H9 (cell line): ENCODE results near the gene GHR. TPM values are rescaled to one million over a fixed set of nuclear protein-coding genes. Genes with fewer than 3 reads are reported as not detected.
A peak's percentile ranks its signal among the peaks of the same experiment; 100 is the strongest.

Source experiments
- DNase-seq: peaks from one replicate; pipeline ENCODE4 v3.0.0-alpha.2; 2017
- H2AFZ ChIP-seq: one replicate; pipeline ENCODE4 v1.6.1; 2013; ENCODE audit warnings: mild to moderate bottlenecking, low read length, control low read depth, moderate library complexity
- H2AK5ac ChIP-seq: 2 replicates; pipeline ENCODE4 v1.6.1; 2013; ENCODE audit warnings: low read length, control low read depth, mixed read lengths; ENCODE audit not compliant: insufficient read length
- H2BK120ac ChIP-seq: one replicate; pipeline ENCODE4 v1.6.1; 2013; ENCODE audit warnings: low read depth, mild to moderate bottlenecking, low read length, control low read depth, inconsistent platforms; ENCODE audit not compliant: poor library complexity, severe bottlenecking
- H2BK12ac ChIP-seq: 2 replicates; pipeline ENCODE4 v1.6.1; 2013; ENCODE audit warnings: low read length, control low read depth, mixed read lengths, low read depth; ENCODE audit not compliant: insufficient read length
- H2BK15ac ChIP-seq: 2 replicates; pipeline ENCODE4 v1.6.1; 2013; ENCODE audit warnings: low read depth, low read length, control low read depth
- H2BK20ac ChIP-seq: one replicate; pipeline ENCODE4 v1.6.1; 2013; ENCODE audit warnings: low read depth, mild to moderate bottlenecking, low read length, control low read depth, inconsistent platforms; ENCODE audit not compliant: poor library complexity, severe bottlenecking
- H2BK5ac ChIP-seq: 2 replicates; pipeline ENCODE4 v1.6.1; 2013; ENCODE audit warnings: low read length, control low read depth, mixed read lengths; ENCODE audit not compliant: insufficient read length
- H3K14ac ChIP-seq: 2 replicates; pipeline ENCODE4 v1.6.1; 2013; ENCODE audit warnings: low read length, control low read depth; ENCODE audit not compliant: insufficient read depth
- H3K18ac ChIP-seq: 2 replicates; pipeline ENCODE4 v1.6.1; 2013; ENCODE audit warnings: low read depth, mild to moderate bottlenecking, mixed read lengths, low read length, control low read depth; ENCODE audit not compliant: insufficient read length
- H3K23ac ChIP-seq: 2 replicates; pipeline ENCODE4 v1.6.1; 2013; ENCODE audit warnings: low read length, control low read depth, mixed read lengths, low read depth; ENCODE audit not compliant: insufficient read length
- H3K23me2 ChIP-seq: 2 replicates; pipeline ENCODE4 v1.6.1; 2013; ENCODE audit warnings: low read depth, mild to moderate bottlenecking, mixed read lengths, low read length, control low read depth; ENCODE audit not compliant: insufficient read length, poor library complexity, severe bottlenecking
- H3K27ac ChIP-seq: 2 replicates; pipeline ENCODE4 v1.5.1; 2013; ENCODE audit warnings: low read length, control low read depth, mixed read lengths, low read depth; ENCODE audit not compliant: insufficient read length
- H3K27me3 ChIP-seq: 2 replicates; pipeline ENCODE4 v1.6.1; 2013; ENCODE audit warnings: low read length, control low read depth, inconsistent platforms; ENCODE audit not compliant: insufficient read depth
- H3K4ac ChIP-seq: 2 replicates; pipeline ENCODE4 v1.6.1; 2013; ENCODE audit warnings: low read depth, mild to moderate bottlenecking, control low read depth, inconsistent platforms, low read length, moderate library complexity
- H3K4me1 ChIP-seq: 2 replicates; pipeline ENCODE4 v1.6.1; 2013; ENCODE audit warnings: low read length, control low read depth, inconsistent platforms; ENCODE audit not compliant: insufficient read depth
- H3K4me2 ChIP-seq: 2 replicates; pipeline ENCODE4 v1.6.1; 2013; ENCODE audit warnings: low read length, control low read depth, mixed read lengths; ENCODE audit not compliant: insufficient read length, insufficient read depth
- H3K56ac ChIP-seq: 2 replicates; pipeline ENCODE4 v1.6.1; 2013; ENCODE audit warnings: low read depth, mild to moderate bottlenecking, mixed read lengths, low read length, control low read depth; ENCODE audit not compliant: insufficient read length
- H3K79me1 ChIP-seq: 2 replicates; pipeline ENCODE4 v1.6.1; 2013; ENCODE audit warnings: low read depth, mild to moderate bottlenecking, moderate library complexity, low read length, control low read depth, inconsistent platforms; ENCODE audit not compliant: insufficient read depth, poor library complexity, severe bottlenecking
- H3K79me2 ChIP-seq: 2 replicates; pipeline ENCODE4 v1.6.1; 2013; ENCODE audit warnings: low read length, control low read depth, inconsistent platforms; ENCODE audit not compliant: insufficient read depth
- H3K9ac ChIP-seq: 2 replicates; pipeline ENCODE4 v1.6.1; 2013; ENCODE audit warnings: low read length, control low read depth, mixed read lengths; ENCODE audit not compliant: insufficient read length; ENCODE audit errors: extremely low read depth
- H3K9me3 ChIP-seq: one replicate; pipeline ENCODE4 v1.6.1; 2013; ENCODE audit warnings: low read depth, low read length, inconsistent platforms; ENCODE audit not compliant: control insufficient read depth
- H3T11ph ChIP-seq: one replicate; pipeline ENCODE4 v1.6.1; 2013; ENCODE audit warnings: mild to moderate bottlenecking, low read length, control low read depth, inconsistent platforms
- H4K20me1 ChIP-seq: one replicate; pipeline ENCODE4 v1.6.1; 2013; ENCODE audit not compliant: control insufficient read depth, insufficient read length, insufficient read depth
- H4K5ac ChIP-seq: 2 replicates; pipeline ENCODE4 v1.6.1; 2013; ENCODE audit warnings: low read depth, mild to moderate bottlenecking, mixed read lengths, low read length, control low read depth; ENCODE audit not compliant: insufficient read length
- H4K8ac ChIP-seq: replicated peaks from 2 replicates; pipeline ENCODE4 v1.6.1; 2013; ENCODE audit warnings: low read length, control low read depth, mixed read lengths, low read depth; ENCODE audit not compliant: insufficient read length
- H4K91ac ChIP-seq: 2 replicates; pipeline ENCODE4 v1.6.1; 2013; ENCODE audit warnings: low read depth, mild to moderate bottlenecking, moderate library complexity, mixed read lengths, low read length, control low read depth; ENCODE audit not compliant: insufficient read length
- H3K27ac Mint-ChIP-seq, 3 experiments: 2 replicates in 2 of 3; 3 replicates in 1 of 3; pipeline ENCODE4 v1.8.0; 2020 to 2021; ENCODE audit warnings: mixed read lengths in 3 of 3, mild to moderate bottlenecking in 1 of 3, moderate library complexity in 1 of 3
- H3K27me3 Mint-ChIP-seq: 2 replicates; pipeline ENCODE4 v1.8.0; 2021; ENCODE audit warnings: low read depth, mild to moderate bottlenecking, moderate library complexity, mixed read lengths
- H3K36me3 Mint-ChIP-seq, 3 experiments: 2 replicates in 2 of 3; 3 replicates in 1 of 3; pipeline ENCODE4 v1.8.0; 2020 to 2021; ENCODE audit warnings: low read depth in 3 of 3, mixed read lengths in 3 of 3; ENCODE audit not compliant: insufficient read depth in 1 of 3
- H3K4me1 Mint-ChIP-seq, 2 experiments: 2 replicates each; pipeline ENCODE4 v1.8.0; 2020; ENCODE audit warnings: mixed read lengths in 2 of 2
- H3K4me3 Mint-ChIP-seq, 2 experiments: 2 replicates in 1 of 2; 3 replicates in 1 of 2; pipeline ENCODE4 v1.8.0; 2020 to 2021; ENCODE audit warnings: mild to moderate bottlenecking in 2 of 2, mixed read lengths in 2 of 2, moderate library complexity in 1 of 2
- H3K9me3 Mint-ChIP-seq, 2 experiments: 2 replicates in 1 of 2; 3 replicates in 1 of 2; pipeline ENCODE4 v1.8.0; 2020; ENCODE audit warnings: mild to moderate bottlenecking in 2 of 2, mixed read lengths in 2 of 2, moderate library complexity in 1 of 2
- WGBS: extraction: QIAGEN DNeasy Blood & Tissue Kit; methylation state at CpG from one replicate; pipeline ENCODE4 v1.1.7; 2013; ENCODE audit warnings: missing lambda C conversion rate, low lambda C conversion rate, mixed read lengths; ENCODE audit not compliant: insufficient read length; ENCODE audit errors: extremely low coverage; 5-methylcytosine and 5-hydroxymethylcytosine counted together
- total RNA-seq: library from RNA; stranded (reverse); gene quantifications from 2 replicates; pipeline ENCODE4 v1.2.1, GENCODE V29; 2021
- TF ChIP-seq, protein P1 (sequence below): fragments of 200-600 bp; sonication (generic); conservative IDR thresholded peaks from 3 replicates; pipeline ENCODE4 v1.8.0; 2021; ENCODE audit warnings: antibody characterized with exemption, mild to moderate bottlenecking

Gene GHR
- total RNA-seq, 1 experiment from 2014 or later: 0.20 TPM

DNA sequence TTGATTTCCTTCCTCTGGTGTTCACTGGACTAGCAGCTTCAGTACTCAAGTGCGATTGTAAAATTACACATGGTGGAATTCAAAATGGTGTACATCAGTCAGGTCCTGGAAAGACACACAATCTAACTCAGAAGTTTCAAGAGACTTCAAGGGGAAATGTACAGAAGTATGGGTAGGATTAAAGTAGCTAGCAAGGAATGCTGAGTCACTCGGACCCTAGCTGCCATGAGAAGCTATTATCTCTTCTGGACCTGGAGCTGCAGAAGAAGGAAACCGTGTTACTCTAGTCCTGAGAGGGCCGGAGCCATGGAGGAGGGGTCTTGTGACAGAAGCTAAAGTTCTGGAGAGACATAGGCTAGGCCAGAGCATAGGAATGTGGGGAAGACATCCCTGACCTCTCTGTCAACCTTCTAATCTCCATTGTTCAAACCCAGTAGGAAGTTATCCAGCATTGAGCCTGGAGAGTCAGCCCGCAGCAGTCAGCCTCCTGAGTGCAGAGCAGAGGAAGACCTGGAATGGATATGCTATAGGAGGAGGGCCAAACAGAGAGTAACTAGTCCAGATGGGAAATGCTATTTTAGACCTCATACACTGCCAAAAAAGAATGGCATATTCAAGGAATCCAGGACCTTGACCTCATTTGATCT lies 84.3 kb downstream of the GHR start:
- Histone ChIP-seq H3K56ac (no peak overlapping the region), H3K4ac (no peak overlapping the region), H3K27ac (no peak overlapping the region), H2BK5ac (no peak overlapping the region), H4K20me1 (no peaks in the 10 kb centered on the region), H3K9me3 (no peaks in the 10 kb centered on the region), H3K4me2 (no peak overlapping the region), H3K14ac (no peak overlapping the region), H2BK20ac (no peak overlapping the region), H3K23ac (no peak overlapping the region), H3K79me1 (no peaks in the 10 kb centered on the region), H3K9ac (no peak overlapping the region), H4K5ac (no peak overlapping the region), H2BK120ac (no peak overlapping the region), H3K27me3 (no peaks in the 10 kb centered on the region), H2BK15ac (no peak overlapping the region), H3K4me1 (peaks cover 5% of the 10 kb centered on the region), H3K79me2 (no peaks in the 10 kb centered on the region), H2AFZ (no peak overlapping the region), H3K23me2 (no peaks in the 10 kb centered on the region), H4K91ac (no peak overlapping the region), H3K18ac (no peak overlapping the region), H2BK12ac (no peak overlapping the region), H3T11ph (no peak overlapping the region), H4K8ac (no peak overlapping the region), H2AK5ac (no peak overlapping the region)
- H3K4me1 Mint-ChIP-seq: peaks cover 11 to 25% of the 10 kb centered on the region in 2 experiments
- H3K9me3 Mint-ChIP-seq: no peaks in the 10 kb centered on the region
- no peak overlapping the region for H3K4me3 Mint-ChIP-seq
- no CpG with 5 or more reads among the region's 5 CpGs for WGBS
- TF ChIP-seq, protein P1, sequence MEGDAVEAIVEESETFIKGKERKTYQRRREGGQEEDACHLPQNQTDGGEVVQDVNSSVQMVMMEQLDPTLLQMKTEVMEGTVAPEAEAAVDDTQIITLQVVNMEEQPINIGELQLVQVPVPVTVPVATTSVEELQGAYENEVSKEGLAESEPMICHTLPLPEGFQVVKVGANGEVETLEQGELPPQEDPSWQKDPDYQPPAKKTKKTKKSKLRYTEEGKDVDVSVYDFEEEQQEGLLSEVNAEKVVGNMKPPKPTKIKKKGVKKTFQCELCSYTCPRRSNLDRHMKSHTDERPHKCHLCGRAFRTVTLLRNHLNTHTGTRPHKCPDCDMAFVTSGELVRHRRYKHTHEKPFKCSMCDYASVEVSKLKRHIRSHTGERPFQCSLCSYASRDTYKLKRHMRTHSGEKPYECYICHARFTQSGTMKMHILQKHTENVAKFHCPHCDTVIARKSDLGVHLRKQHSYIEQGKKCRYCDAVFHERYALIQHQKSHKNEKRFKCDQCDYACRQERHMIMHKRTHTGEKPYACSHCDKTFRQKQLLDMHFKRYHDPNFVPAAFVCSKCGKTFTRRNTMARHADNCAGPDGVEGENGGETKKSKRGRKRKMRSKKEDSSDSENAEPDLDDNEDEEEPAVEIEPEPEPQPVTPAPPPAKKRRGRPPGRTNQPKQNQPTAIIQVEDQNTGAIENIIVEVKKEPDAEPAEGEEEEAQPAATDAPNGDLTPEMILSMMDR: no peak
- H3K36me3 Mint-ChIP-seq: no peaks in the 10 kb centered on the region; a peak in 1 of 7 replicates
- peak overlapping the region in 1 of 3 experiments; percentile 6; a peak in 1 of 7 replicates for H3K27ac Mint-ChIP-seq
- no peaks in the 10 kb centered on the region for H3K27me3 Mint-ChIP-seq
- peak; percentile 32 for DNase-seq
